ENCODE data around the gene ZNF771.

DNA sequence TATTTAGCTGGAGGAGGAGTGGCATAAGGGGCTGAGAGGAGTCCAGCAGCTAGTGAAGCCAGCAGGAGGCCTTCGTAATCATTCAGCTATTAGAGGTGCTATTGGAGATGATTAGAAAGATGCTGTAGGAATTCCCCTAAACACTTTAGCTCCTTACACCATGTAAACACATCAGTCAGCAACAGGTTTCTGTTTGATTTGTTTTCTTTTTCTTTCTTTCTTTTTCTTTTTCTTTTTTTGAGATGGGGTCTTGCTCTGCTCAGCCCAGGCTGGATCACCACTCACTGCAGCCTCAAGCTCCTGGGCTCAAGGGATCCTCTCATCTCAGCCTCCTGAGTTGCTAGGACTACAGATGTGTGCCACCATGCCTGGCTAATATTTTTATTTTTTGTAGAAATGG is 48.9 kb downstream of the ZNF771 start:
- TF ChIP-seq, protein P1, sequence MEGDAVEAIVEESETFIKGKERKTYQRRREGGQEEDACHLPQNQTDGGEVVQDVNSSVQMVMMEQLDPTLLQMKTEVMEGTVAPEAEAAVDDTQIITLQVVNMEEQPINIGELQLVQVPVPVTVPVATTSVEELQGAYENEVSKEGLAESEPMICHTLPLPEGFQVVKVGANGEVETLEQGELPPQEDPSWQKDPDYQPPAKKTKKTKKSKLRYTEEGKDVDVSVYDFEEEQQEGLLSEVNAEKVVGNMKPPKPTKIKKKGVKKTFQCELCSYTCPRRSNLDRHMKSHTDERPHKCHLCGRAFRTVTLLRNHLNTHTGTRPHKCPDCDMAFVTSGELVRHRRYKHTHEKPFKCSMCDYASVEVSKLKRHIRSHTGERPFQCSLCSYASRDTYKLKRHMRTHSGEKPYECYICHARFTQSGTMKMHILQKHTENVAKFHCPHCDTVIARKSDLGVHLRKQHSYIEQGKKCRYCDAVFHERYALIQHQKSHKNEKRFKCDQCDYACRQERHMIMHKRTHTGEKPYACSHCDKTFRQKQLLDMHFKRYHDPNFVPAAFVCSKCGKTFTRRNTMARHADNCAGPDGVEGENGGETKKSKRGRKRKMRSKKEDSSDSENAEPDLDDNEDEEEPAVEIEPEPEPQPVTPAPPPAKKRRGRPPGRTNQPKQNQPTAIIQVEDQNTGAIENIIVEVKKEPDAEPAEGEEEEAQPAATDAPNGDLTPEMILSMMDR (IDR thresholded peaks at IDR 0.05), result no peak
- no peak for TF ChIP-seq POLR2A (IDR thresholded peaks at IDR 0.05; ENCODE audit: low read depth)
